KOPT-K1 (cell line): ENCODE measurements around the gene PTPRF.

Experiments
- H3K27ac ChIP-seq: fragments of 200-600 bp; sonication (generic); 2 replicates; pipeline ENCODE4 v1.5.1; 2016; ENCODE audit warnings: antibody characterized with exemption, mild to moderate bottlenecking, low read depth, low read length; ENCODE audit not compliant: poor library complexity, severe bottlenecking
- H3K36me3 ChIP-seq: fragments of 200-600 bp; sonication (generic); 2 replicates; pipeline ENCODE4 v1.5.1; 2017; ENCODE audit warnings: antibody characterized with exemption, mild to moderate bottlenecking, low read length, moderate library complexity; ENCODE audit not compliant: insufficient read depth
- H3K9me3 ChIP-seq: fragments of 200-600 bp; sonication (generic); 2 replicates; pipeline ENCODE4 v1.5.1; 2017; ENCODE audit warnings: antibody characterized with exemption, low read length, mild to moderate bottlenecking; ENCODE audit not compliant: insufficient read depth, poor library complexity, severe bottlenecking

The PTPRF gene

GRCh38 chr1:43618521-43619313 is 88.0 kb downstream of the PTPRF start:
- no peaks in the 10 kb centered on the region for H3K36me3 ChIP-seq
- H3K9me3 ChIP-seq, result no peaks in the 10 kb centered on the region
- H3K27ac ChIP-seq, result no peak overlapping the region

GRCh38 chr1:43619314-43619790 is 88.7 kb downstream of the PTPRF start:
- no peak overlapping the region for H3K27ac ChIP-seq
- H3K9me3 ChIP-seq, result no peaks in the 10 kb centered on the region
- H3K36me3 ChIP-seq, result no peaks in the 10 kb centered on the region

GRCh38 chr1:43619996-43620920 is 89.6 kb downstream of the PTPRF start:
- H3K27ac ChIP-seq, result no peak overlapping the region
- H3K36me3 ChIP-seq, result no peaks in the 10 kb centered on the region

GRCh38 chr1:43620956-43621355 is 90.3 kb downstream of the PTPRF start:
- no peak overlapping the region for H3K27ac ChIP-seq
- no peaks in the 10 kb centered on the region for H3K9me3 ChIP-seq
- no peaks in the 10 kb centered on the region for H3K36me3 ChIP-seq

More at GRCh38 chr1:43619996-43620920, 89.6 kb downstream of the PTPRF start:
- no peaks in the 10 kb centered on the region for H3K9me3 ChIP-seq

- no peak overlapping the region for H3K27ac ChIP-seq
- H3K36me3 ChIP-seq, result no peaks in the 10 kb centered on the region
- no peaks in the 10 kb centered on the region for H3K9me3 ChIP-seq
Measured at GRCh38 chr1:43621386-43621785, 90.7 kb downstream of the PTPRF start.

GRCh38 chr1:43621861-43622260 is 91.2 kb downstream of the PTPRF start:
- Histone ChIP-seq H3K27ac (no peak overlapping the region), H3K36me3 (no peaks in the 10 kb centered on the region), H3K9me3 (no peaks in the 10 kb centered on the region)

GRCh38 chr1:43622471-43622870 is 91.8 kb downstream of the PTPRF start:
- no peaks in the 10 kb centered on the region for H3K9me3 ChIP-seq
- no peaks in the 10 kb centered on the region for H3K36me3 ChIP-seq
- H3K27ac ChIP-seq, result no peak overlapping the region

- Histone ChIP-seq H3K36me3 (no peaks in the 10 kb centered on the region), H3K9me3 (no peaks in the 10 kb centered on the region), H3K27ac (no peak overlapping the region)
Measured at GRCh38 chr1:43622901-43623780, 92.5 kb downstream of the PTPRF start.

GRCh38 chr1:43625063-43625780 is 94.5 kb downstream of the PTPRF start:
- Histone ChIP-seq H3K27ac (no peak overlapping the region), H3K36me3 (no peaks in the 10 kb centered on the region), H3K9me3 (no peaks in the 10 kb centered on the region)

- Histone ChIP-seq H3K27ac (no peak overlapping the region), H3K9me3 (no peaks in the 10 kb centered on the region), H3K36me3 (no peaks in the 10 kb centered on the region)
Measured at GRCh38 chr1:43632135-43632670, 101.5 kb downstream of the PTPRF start.

- no peaks in the 10 kb centered on the region for H3K36me3 ChIP-seq
- no peak overlapping the region for H3K27ac ChIP-seq
Measured at GRCh38 chr1:43634721-43635120, 104.0 kb downstream of the PTPRF start.

GRCh38 chr1:43636006-43636641 is 105.4 kb downstream of the PTPRF start:
- no peak overlapping the region for H3K27ac ChIP-seq
- no peaks in the 10 kb centered on the region for H3K9me3 ChIP-seq
- no peaks in the 10 kb centered on the region for H3K36me3 ChIP-seq

More at GRCh38 chr1:43634721-43635120, 104.0 kb downstream of the PTPRF start:
- no peaks in the 10 kb centered on the region for H3K9me3 ChIP-seq

GRCh38 chr1:43637267-43637666 is 106.6 kb downstream of the PTPRF start:
- Histone ChIP-seq H3K27ac (no peak overlapping the region), H3K36me3 (no peaks in the 10 kb centered on the region), H3K9me3 (no peaks in the 10 kb centered on the region)
